ENCODE results near the gene CCR5AS.

- TF ChIP-seq CTCF (IDR thresholded peaks at IDR 0.05) (no peak), POLR2A (IDR thresholded peaks at IDR 0.05) (no peak)
These were observed 46.0 kb downstream of the CCR5AS start for GRCh38 chr3:46360907-46361306.
